GM19023 (cell line): ENCODE measurements around the gene SPDYE11.
A peak's percentile ranks its signal among the peaks of the same experiment; 100 is the strongest.
"Not testable (repeated sequence)": the region's sequence is repeated elsewhere in the genome, so short reads cannot be mapped to it uniquely, and the experiment has no call there.

Source experiments
- ATAC-seq: cut with Tn5 transposase; IDR thresholded peaks from one replicate; pipeline ENCODE4 v1.9.1; 2021; ENCODE audit warnings: mild to moderate bottlenecking, moderate library complexity; ENCODE audit not compliant: unreplicated experiment

The SPDYE11 gene, protein sequence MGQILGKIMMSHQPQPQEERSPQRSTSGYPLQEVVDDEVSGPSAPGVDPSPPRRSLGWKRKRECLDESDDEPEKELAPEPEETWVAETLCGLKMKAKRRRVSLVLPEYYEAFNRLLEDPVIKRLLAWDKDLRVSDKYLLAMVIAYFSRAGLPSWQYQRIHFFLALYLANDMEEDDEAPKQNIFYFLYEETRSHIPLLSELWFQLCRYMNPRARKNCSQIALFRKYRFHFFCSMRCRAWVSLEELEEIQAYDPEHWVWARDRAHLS

DNA sequence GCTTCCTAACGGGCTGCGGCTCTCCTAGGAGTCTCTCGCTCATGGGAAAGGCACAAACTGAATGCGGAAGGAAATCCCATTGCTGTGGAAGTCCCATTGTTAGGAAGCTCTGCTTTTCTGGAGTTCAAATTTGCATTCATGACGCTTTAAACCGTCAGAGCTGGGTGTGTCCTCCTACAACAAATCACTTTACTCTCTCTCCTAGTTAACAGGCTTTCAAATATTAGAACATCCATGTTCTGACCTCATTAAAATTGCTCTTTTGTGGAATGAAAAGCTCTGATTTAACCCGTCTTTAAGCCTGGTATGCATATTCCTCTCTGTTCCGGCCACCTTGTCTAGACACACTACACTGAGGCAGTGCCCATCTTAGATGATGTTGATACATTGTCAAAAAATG is at the start of gene SPDYE11:
SPDYE11 (minus strand) TSS at position 101 of the 400 bp plus-strand sequence. CDS start 1,800 bp downstream, outside the sequence.
- ATAC-seq, result not testable (repeated sequence)

DNA sequence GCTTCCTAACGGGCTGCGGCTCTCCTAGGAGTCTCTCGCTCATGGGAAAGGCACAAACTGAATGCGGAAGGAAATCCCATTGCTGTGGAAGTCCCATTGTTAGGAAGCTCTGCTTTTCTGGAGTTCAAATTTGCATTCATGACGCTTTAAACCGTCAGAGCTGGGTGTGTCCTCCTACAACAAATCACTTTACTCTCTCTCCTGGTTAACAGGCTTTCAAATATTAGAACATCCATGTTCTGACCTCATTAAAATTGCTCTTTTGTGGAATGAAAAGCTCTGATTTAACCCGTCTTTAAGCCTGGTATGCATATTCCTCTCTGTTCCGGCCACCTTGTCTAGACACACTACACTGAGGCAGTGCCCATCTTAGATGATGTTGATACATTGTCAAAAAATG is 28.2 kb upstream of the SPDYE11 start, which contains the start of gene SPDYE9:
SPDYE9 (minus strand) TSS at position 101 of the 400 bp plus-strand sequence. CDS start 1,800 bp downstream, outside the sequence.
- not testable (repeated sequence) for ATAC-seq

DNA sequence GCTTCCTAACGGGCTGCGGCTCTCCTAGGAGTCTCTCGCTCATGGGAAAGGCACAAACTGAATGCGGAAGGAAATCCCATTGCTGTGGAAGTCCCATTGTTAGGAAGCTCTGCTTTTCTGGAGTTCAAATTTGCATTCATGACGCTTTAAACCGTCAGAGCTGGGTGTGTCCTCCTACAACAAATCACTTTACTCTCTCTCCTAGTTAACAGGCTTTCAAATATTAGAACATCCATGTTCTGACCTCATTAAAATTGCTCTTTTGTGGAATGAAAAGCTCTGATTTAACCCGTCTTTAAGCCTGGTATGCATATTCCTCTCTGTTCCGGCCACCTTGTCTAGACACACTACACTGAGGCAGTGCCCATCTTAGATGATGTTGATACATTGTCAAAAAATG is 28.0 kb downstream of the SPDYE11 start, which contains the start of gene SPDYE8:
SPDYE8 (minus strand) TSS at position 101 of the 400 bp plus-strand sequence. CDS start 1,800 bp downstream, outside the sequence.
- not testable (repeated sequence) for ATAC-seq

DNA sequence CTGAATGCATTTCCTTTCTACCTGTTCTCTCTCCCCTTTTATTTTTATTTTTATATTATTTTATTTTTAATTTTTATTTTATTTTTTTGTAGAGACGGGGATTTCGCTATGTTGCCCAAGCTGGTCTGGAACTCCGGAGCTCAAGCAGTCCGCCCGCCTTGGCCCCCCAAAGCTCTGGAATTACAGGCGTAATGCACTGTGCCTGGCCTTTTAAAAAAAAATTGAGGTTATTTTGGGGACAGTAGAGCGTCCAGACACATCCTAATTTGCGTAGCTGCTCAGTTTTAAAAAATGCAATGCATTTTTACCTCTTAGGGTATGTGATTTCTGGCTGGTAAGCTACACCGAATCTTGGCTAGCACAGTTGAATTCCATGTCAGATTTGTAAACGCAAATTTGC is 51.2 kb downstream of the SPDYE11 start:
- not testable (repeated sequence) for ATAC-seq

DNA sequence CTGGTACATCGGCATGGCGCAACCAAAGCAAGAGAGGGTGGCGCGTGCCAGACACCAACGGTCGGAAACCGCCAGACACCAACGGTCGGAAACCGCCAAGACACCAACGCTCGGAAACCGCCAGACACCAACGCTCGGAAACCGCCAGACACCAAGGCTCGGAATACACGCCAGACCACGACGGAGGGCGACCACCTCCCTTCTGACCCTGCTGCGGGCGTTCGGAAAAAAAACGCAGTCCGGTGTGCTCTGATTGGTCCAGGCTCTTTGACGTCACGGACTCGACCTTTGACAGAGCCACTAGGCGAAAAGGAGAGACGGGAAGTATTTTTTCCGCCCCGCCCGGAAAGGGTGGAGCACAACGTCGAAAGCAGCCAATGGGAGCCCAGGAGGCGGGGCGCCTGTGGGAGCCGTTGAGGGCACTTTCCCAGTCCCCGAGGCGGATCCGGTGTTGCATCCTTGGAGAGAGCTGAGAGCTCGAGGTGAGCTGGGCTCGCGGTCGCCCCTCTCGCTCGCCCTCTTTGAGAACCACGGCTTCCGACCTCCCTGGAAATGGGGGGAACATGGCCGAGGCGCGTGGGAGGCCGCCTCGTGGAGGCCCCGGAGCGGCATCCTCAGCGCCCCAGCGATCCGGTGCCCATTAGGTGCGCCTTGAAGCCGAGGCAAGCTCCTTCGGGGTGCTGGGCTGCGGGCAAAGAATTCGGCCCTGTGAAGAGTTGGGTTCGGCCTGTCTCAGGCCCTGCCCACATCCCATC is 51.8 kb downstream of the SPDYE11 start:
- ATAC-seq, result peak; percentile 88

DNA sequence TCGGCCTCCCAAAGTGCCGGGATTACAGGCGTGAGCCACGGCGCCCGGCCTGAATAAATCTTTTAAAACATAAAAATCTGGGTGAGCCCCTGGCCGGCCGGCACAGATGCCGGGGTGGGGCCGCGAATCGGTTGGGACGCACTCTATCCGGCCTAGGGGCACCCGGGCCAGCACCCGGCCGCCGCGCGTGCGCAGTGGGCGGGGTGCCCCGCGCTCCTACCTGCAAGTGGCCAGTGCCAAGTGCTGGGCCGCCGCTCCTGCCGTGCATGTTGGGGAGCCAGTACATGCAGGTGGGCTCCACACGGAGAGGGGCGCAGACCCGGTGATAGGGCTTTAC is 52.4 kb downstream of the SPDYE11 start:
- ATAC-seq, result peak; percentile 76

DNA sequence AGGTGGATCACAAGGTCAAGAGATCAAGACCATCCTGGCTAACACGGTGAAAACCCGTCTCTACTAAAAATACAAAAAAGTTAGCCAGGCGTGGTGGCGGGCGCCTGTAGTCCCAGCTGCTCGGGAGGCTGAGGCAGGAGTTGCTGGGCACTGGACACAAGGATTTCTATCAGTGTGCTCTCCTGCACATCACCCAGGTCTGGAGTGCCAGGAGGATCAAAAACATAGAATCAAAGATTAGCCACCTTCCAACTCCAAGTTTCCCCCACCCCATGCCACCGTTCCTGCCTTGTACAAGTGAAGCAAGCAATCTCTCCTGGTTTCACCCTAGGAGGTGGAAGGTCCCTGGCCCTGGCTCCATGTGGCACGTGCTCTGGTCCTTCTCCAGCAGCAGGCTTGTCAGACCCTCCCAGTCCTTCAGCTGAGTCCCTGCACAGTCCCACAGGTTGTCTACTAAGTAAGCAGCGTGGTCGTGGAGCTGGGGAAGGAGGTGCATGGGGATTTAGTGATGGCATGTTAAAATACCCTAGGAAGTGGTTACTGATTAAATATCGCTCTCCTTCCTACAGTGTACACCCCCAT is 59.7 kb downstream of the SPDYE11 start:
- not testable (repeated sequence) for ATAC-seq
